Measurements from ENCODE around the gene KLHL8. TPM values are rescaled to one million over a fixed set of nuclear protein-coding genes. Genes with fewer than 3 reads are reported as not detected.
A peak's percentile ranks its signal among the peaks of the same experiment; 100 is the strongest.

The KLHL8 gene
- total and polyA plus RNA-seq, 3 experiments from 2014 or later: 9.9 to 15.8 (median 15.6) TPM

DNA sequence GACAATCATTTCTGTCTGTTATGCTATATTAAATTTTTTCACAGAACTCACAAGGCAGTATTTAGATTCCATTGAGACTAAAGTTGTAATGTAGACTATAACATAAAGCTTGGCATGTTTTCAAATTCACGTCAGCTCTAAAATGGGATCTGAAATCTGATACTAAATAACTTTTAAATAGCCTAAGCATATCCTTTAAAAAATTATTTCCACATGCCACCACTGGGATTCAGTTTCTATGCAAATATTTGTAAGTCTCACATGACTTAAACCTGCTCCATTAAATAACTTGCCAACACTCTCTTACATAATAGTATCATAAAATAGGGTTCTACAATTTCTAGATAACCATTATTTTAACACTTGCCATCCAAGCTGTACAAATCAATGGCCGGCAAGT is 32.4 kb downstream of the KLHL8 start:
- Histone ChIP-seq H3K4me3 (ENCODE audit: low read length) (no peak overlapping the region), H3K27ac (ENCODE audit: low read depth, low read length) (no peak overlapping the region), H3K36me3 (ENCODE audit: insufficient read depth, low read length) (no peaks in the 10 kb centered on the region), H3K4me1 (ENCODE audit: insufficient read depth, low read length) (no peaks in the 10 kb centered on the region), H3K9me3 (ENCODE audit: low read length) (no peaks in the 10 kb centered on the region), H3K27me3 (ENCODE audit: insufficient read depth, low read length, poor library complexity, severe bottlenecking) (no peaks in the 10 kb centered on the region)
- H3K4me1 Mint-ChIP-seq: peaks cover 0 to 5% (median 0%) of the 10 kb centered on the region in 3 donors
- H3K27me3 Mint-ChIP-seq: no peaks in the 10 kb centered on the region
- CTCF ChIA-PET: no interaction called here
- POLR2A ChIA-PET: no interaction called here
- H3K36me3 Mint-ChIP-seq: peaks cover 0 to 4% (median 3%) of the 10 kb centered on the region in 3 donors
- DNase-seq: no peak
- H3K27ac Mint-ChIP-seq: no peak overlapping the region
- H3K4me3 Mint-ChIP-seq: no peak overlapping the region
- H3K9me3 Mint-ChIP-seq: no peaks in the 10 kb centered on the region

DNA sequence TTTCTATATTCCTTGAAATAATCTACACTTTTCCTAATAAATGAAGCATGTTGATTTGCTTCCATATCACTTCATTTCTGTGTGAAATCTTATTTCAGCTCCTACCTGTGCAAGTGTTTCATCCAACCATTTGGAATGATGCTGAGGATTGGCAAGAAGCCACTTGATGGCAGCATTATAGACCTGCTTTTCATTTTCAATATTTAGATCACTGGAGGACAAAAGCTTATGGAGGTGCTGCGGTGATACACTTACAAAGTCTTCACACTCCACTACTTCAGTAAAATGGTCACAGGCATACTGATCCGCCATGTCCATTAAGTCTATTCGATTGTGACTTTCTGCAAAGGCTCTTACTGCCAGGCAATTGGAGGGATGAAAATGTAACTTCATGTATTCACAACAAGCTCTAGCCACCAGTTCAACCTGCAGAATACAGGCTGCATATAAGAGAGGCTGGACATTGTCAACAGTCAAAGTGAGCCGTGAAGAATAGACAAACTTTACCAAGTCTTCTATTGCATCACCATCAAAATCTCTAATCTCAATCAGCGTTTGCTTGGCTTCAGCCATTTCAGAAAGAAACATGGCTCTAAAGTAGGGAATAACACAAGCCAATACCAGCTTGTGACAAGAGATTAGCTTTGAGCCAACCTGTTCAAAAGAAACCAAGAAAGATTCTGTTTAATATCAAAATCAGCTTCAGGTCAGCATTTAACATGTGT is 35.1 kb downstream of the KLHL8 start:
- H3K4me3 ChIP-seq (ENCODE audit: low read length): no peak overlapping the region
- no peak overlapping the region for H3K27ac Mint-ChIP-seq
- no peaks in the 10 kb centered on the region for H3K27me3 Mint-ChIP-seq
- no peak for DNase-seq
- H3K4me1 Mint-ChIP-seq: peaks cover 0 to 5% (median 0%) of the 10 kb centered on the region in 3 donors
- ChIA-PET CTCF (no interaction called here), POLR2A (no interaction called here)
- no peaks in the 10 kb centered on the region for H3K36me3 ChIP-seq (ENCODE audit: insufficient read depth, low read length)
- no peaks in the 10 kb centered on the region for H3K4me1 ChIP-seq (ENCODE audit: insufficient read depth, low read length)
- no peak overlapping the region for H3K27ac ChIP-seq (ENCODE audit: low read depth, low read length)
- H3K36me3 Mint-ChIP-seq: peaks cover 3 to 5% (median 3%) of the 10 kb centered on the region in 3 donors
- H3K4me3 Mint-ChIP-seq: no peak overlapping the region
- H3K9me3 ChIP-seq (ENCODE audit: low read length): no peaks in the 10 kb centered on the region
- H3K27me3 ChIP-seq (ENCODE audit: insufficient read depth, low read length, poor library complexity, severe bottlenecking): no peaks in the 10 kb centered on the region
- H3K9me3 Mint-ChIP-seq: no peaks in the 10 kb centered on the region

DNA sequence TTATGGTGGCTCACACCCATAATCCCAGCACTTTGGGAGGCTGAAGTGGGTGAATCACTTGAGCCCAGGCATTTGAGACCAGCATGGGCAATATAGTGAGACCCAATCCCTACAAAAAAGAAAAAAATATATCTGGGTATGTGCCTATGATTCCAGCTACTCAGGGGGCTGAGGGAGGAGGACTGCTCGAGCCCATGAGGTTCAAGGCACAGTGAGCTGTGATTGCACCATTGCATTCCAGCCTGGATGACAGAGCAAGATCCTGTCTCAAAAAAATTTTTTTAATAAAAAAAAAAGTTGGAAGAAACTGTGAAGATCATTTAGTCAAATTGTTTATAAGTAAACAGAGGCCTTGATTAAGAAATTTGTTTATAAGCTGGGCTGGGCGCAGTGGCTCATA is 39.7 kb downstream of the KLHL8 start:
- no peak overlapping the region for H3K27ac ChIP-seq (ENCODE audit: low read depth, low read length)
- no peaks in the 10 kb centered on the region for H3K27me3 ChIP-seq (ENCODE audit: insufficient read depth, low read length, poor library complexity, severe bottlenecking)
- H3K36me3 ChIP-seq (ENCODE audit: insufficient read depth, low read length): no peaks in the 10 kb centered on the region
- H3K4me3 ChIP-seq (ENCODE audit: low read length): no peak overlapping the region
- Mint-ChIP-seq H3K4me1 (peaks cover 0 to 5% (median 0%) of the 10 kb centered on the region in 3 donors), H3K4me3 (no peak overlapping the region), H3K27ac (no peak overlapping the region), H3K27me3 (no peaks in the 10 kb centered on the region), H3K9me3 (no peaks in the 10 kb centered on the region), H3K36me3 (peaks cover 0 to 9% (median 5%) of the 10 kb centered on the region in 3 donors)
- no peaks in the 10 kb centered on the region for H3K4me1 ChIP-seq (ENCODE audit: insufficient read depth, low read length)
- ChIA-PET CTCF (no interaction called here), POLR2A (no interaction called here)
- no peak for DNase-seq
- no peaks in the 10 kb centered on the region for H3K9me3 ChIP-seq (ENCODE audit: low read length)

DNA sequence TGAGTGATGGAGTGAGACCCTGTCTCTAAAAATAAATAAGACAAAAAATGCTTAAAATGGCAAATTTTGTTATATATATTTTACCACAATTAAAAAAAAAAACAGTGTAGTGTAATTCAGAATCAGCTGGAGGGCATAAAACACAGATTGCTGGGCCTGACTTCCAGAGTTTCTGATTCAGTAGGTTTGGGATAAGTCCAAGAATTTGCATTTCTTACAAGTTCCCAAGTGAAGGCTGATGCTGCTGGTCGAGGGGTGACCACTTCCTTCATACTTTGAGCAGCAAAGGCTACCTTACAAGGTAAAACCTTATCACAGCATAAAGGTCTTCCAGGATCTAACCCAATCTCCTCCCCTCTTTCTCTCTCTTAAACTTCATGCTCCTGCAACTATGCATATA is 40.7 kb downstream of the KLHL8 start:
- DNase-seq: no peak
- Histone ChIP-seq H3K36me3 (ENCODE audit: insufficient read depth, low read length) (no peaks in the 10 kb centered on the region), H3K4me3 (ENCODE audit: low read length) (no peak overlapping the region), H3K4me1 (ENCODE audit: insufficient read depth, low read length) (no peaks in the 10 kb centered on the region), H3K9me3 (ENCODE audit: low read length) (no peaks in the 10 kb centered on the region), H3K27me3 (ENCODE audit: insufficient read depth, low read length, poor library complexity, severe bottlenecking) (no peaks in the 10 kb centered on the region), H3K27ac (ENCODE audit: low read depth, low read length) (no peak overlapping the region)
- ChIA-PET CTCF (no interaction called here), POLR2A (no interaction called here)
- H3K36me3 Mint-ChIP-seq: peaks cover 0 to 11% (median 8%) of the 10 kb centered on the region in 3 donors
- H3K27me3 Mint-ChIP-seq: no peaks in the 10 kb centered on the region
- peaks cover 0 to 5% (median 0%) of the 10 kb centered on the region in 3 donors for H3K4me1 Mint-ChIP-seq
- H3K4me3 Mint-ChIP-seq: no peak overlapping the region
- no peak overlapping the region for H3K27ac Mint-ChIP-seq
- H3K9me3 Mint-ChIP-seq: no peaks in the 10 kb centered on the region

DNA sequence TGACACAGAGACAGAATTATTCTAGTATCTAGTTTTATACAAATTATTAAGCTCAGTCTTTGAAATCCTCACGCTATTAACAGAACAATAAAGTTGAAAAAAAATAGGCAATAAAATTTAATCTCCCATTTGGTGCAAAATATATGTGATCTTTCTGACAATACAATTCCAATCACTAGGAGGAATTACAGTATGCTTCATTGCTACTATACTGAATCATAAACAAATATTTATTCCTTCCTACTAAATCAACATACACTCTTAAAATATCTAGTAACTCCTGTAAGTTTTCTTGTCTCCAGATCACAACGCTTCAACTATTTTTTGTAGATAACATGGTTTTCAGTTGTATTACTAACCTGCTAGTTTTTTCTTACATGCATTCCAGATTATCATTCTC is 45.7 kb downstream of the KLHL8 start:
- Histone ChIP-seq H3K4me3 (ENCODE audit: low read length) (no peak overlapping the region), H3K4me1 (ENCODE audit: insufficient read depth, low read length) (no peaks in the 10 kb centered on the region), H3K9me3 (ENCODE audit: low read length) (no peaks in the 10 kb centered on the region), H3K27me3 (ENCODE audit: insufficient read depth, low read length, poor library complexity, severe bottlenecking) (no peaks in the 10 kb centered on the region), H3K36me3 (ENCODE audit: insufficient read depth, low read length) (no peaks in the 10 kb centered on the region), H3K27ac (ENCODE audit: low read depth, low read length) (no peak overlapping the region)
- no peak for DNase-seq
- H3K36me3 Mint-ChIP-seq: peaks cover 0 to 14% (median 14%) of the 10 kb centered on the region in 3 donors
- H3K27ac Mint-ChIP-seq: peak overlapping the region in 1 of 8 donors; percentile 46
- H3K9me3 Mint-ChIP-seq: no peaks in the 10 kb centered on the region
- H3K4me3 Mint-ChIP-seq: no peak overlapping the region
- no peaks in the 10 kb centered on the region for H3K27me3 Mint-ChIP-seq
- ChIA-PET CTCF (no interaction called here), POLR2A (no interaction called here)
- H3K4me1 Mint-ChIP-seq: no peaks in the 10 kb centered on the region

DNA sequence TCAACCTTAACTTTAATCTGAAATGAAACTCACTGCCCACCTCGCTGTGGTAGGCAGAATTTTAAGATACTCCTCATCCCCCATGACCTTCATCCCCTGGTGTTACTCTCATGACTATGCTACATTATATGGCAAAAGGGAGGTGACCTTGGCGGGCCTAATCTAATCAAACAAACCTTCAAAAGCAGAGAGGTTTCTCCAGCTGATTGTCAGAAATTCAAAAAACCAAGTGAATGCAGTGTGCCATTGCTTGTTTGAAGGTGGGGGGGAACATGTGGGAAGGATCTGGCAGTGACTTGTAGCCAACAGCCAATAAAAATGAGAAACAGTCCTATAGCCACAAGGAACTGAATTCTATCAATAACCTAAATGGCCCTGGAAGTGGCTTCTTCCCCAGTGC is 48.5 kb downstream of the KLHL8 start:
- ChIA-PET POLR2A (no interaction called here), CTCF (no interaction called here)
- no peak overlapping the region for H3K27ac Mint-ChIP-seq
- H3K4me1 ChIP-seq (ENCODE audit: insufficient read depth, low read length): no peaks in the 10 kb centered on the region
- no peak overlapping the region for H3K27ac ChIP-seq (ENCODE audit: low read depth, low read length)
- H3K36me3 Mint-ChIP-seq: peaks cover 0 to 20% (median 16%) of the 10 kb centered on the region in 3 donors
- H3K27me3 ChIP-seq (ENCODE audit: insufficient read depth, low read length, poor library complexity, severe bottlenecking): no peaks in the 10 kb centered on the region
- no peaks in the 10 kb centered on the region for H3K36me3 ChIP-seq (ENCODE audit: insufficient read depth, low read length)
- H3K27me3 Mint-ChIP-seq: no peaks in the 10 kb centered on the region
- H3K9me3 ChIP-seq (ENCODE audit: low read length): no peaks in the 10 kb centered on the region
- no peak for DNase-seq
- H3K9me3 Mint-ChIP-seq: no peaks in the 10 kb centered on the region
- no peak overlapping the region for H3K4me3 Mint-ChIP-seq
- no peak overlapping the region for H3K4me3 ChIP-seq (ENCODE audit: low read length)
- H3K4me1 Mint-ChIP-seq: no peaks in the 10 kb centered on the region

DNA sequence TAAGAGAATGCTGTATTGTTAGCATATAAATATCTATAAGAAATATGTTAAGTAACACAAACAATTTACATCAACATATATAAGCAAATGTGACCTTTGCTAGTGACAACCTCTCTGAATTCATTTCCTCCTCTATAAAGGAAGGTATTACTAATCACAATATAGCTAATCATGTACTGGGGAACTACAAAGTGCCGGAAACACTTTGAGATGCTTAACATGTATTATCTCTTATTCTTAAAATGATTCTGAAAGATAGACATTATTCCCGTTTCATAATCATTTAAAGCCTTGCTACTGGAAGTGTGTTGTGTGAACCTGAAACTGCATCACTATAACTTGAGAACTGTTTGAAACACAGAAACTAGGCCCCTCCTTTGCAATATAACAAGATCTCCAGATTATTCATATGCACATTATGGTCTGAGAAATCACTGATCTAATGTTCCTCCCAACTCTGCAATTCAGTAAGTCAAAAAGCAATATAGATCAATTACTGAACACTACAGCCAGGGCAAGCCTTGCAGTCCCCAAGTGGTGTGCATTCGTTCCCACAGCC is 54.0 kb downstream of the KLHL8 start:
- H3K36me3 ChIP-seq (ENCODE audit: insufficient read depth, low read length): no peaks in the 10 kb centered on the region
- H3K9me3 ChIP-seq (ENCODE audit: low read length): no peaks in the 10 kb centered on the region
- H3K4me3 Mint-ChIP-seq: no peak overlapping the region
- H3K9me3 Mint-ChIP-seq: no peaks in the 10 kb centered on the region
- H3K4me1 ChIP-seq (ENCODE audit: insufficient read depth, low read length): no peaks in the 10 kb centered on the region
- H3K4me1 Mint-ChIP-seq: peaks cover 0 to 8% (median 0%) of the 10 kb centered on the region in 3 donors
- peak overlapping the region in 2 of 8 donors; percentile 18 to 33 for H3K27ac Mint-ChIP-seq
- no peak overlapping the region for H3K4me3 ChIP-seq (ENCODE audit: low read length)
- no peaks in the 10 kb centered on the region for H3K27me3 Mint-ChIP-seq
- POLR2A ChIA-PET: no interaction called here
- no peak for DNase-seq
- no peak overlapping the region for H3K27ac ChIP-seq (ENCODE audit: low read depth, low read length)
- CTCF ChIA-PET: no interaction called here
- no peaks in the 10 kb centered on the region for H3K27me3 ChIP-seq (ENCODE audit: insufficient read depth, low read length, poor library complexity, severe bottlenecking)
- H3K36me3 Mint-ChIP-seq: peaks cover 0 to 36% (median 12%) of the 10 kb centered on the region in 3 donors

DNA sequence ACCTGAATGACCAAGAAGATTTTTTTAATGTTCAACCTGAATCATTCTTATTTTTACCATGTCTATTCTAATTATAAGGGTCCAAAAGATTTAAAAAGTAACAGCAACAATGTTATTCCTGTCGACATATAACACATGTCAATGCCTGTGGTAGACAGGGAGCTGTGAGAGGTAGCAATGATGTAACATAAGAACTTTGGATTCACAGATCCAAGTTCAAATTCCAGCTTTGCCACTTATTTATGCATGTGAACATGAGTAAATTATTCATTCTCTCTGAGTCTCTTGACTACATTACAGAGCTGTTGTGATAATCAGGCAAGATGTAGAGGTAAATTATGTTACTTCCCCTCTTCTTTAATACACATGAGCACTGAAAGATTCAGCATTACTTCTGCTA is 54.5 kb downstream of the KLHL8 start:
- CTCF ChIA-PET: no interaction called here
- H3K4me1 ChIP-seq (ENCODE audit: insufficient read depth, low read length): no peaks in the 10 kb centered on the region
- POLR2A ChIA-PET: no interaction called here
- Mint-ChIP-seq H3K27ac (peak overlapping the region in 1 of 8 donors; percentile 33), H3K4me1 (peaks cover 0 to 8% (median 0%) of the 10 kb centered on the region in 3 donors), H3K36me3 (peaks cover 0 to 36% (median 12%) of the 10 kb centered on the region in 3 donors), H3K9me3 (no peaks in the 10 kb centered on the region), H3K4me3 (no peak overlapping the region), H3K27me3 (no peaks in the 10 kb centered on the region)
- no peak overlapping the region for H3K27ac ChIP-seq (ENCODE audit: low read depth, low read length)
- no peaks in the 10 kb centered on the region for H3K36me3 ChIP-seq (ENCODE audit: insufficient read depth, low read length)
- no peak overlapping the region for H3K4me3 ChIP-seq (ENCODE audit: low read length)
- no peaks in the 10 kb centered on the region for H3K9me3 ChIP-seq (ENCODE audit: low read length)
- no peak for DNase-seq
- H3K27me3 ChIP-seq (ENCODE audit: insufficient read depth, low read length, poor library complexity, severe bottlenecking): no peaks in the 10 kb centered on the region
